HepG2 (cell line): ENCODE data around the gene CALR. TPM values are rescaled to one million over a fixed set of nuclear protein-coding genes. Genes with fewer than 3 reads are reported as not detected.

Source experiments
- ADNP ChIP-seq: sonication (generic); formaldehyde crosslinking; IDR thresholded peaks from 2 replicates; pipeline ENCODE4 v1.4.0; 2020; ENCODE audit warnings: missing genetic modification reagents
- BORCS8-MEF2B ChIP-seq: sonication (generic); formaldehyde crosslinking; IDR thresholded peaks from 2 replicates; pipeline ENCODE4 v1.8.0; 2022; ENCODE audit warnings: mild to moderate bottlenecking, missing genetic modification reagents
- DNMT3B ChIP-seq: conservative IDR thresholded peaks from 2 replicates; pipeline ENCODE4 v1.6.1; 2016; ENCODE audit warnings: missing biosample characterization, control low read depth
- DRAP1 ChIP-seq: IDR thresholded peaks from 2 replicates; pipeline ENCODE4 v1.6.1; 2016; ENCODE audit warnings: missing genetic modification reagents, missing compliant biosample characterization
- GATAD1 ChIP-seq: IDR thresholded peaks from 2 replicates; pipeline ENCODE4 v1.6.1; 2016; ENCODE audit warnings: missing genetic modification reagents, missing compliant biosample characterization
- MAFK ChIP-seq, 2 experiments: IDR thresholded peaks in 1 of 2; conservative IDR thresholded peaks in 1 of 2; 2 replicates each; pipeline ENCODE4 v1.6.1; 2011; ENCODE audit warnings: improper control_type of control experiment in 2 of 2, low read length in 2 of 2
- MED13 ChIP-seq: sonication (generic); formaldehyde crosslinking; IDR thresholded peaks from 2 replicates; pipeline ENCODE4 v1.5.0; 2020; ENCODE audit warnings: missing genetic modification reagents
- MLXIP ChIP-seq: sonication (generic); formaldehyde crosslinking; IDR thresholded peaks from 2 replicates; pipeline ENCODE4 v1.9.0; 2021; ENCODE audit warnings: missing genetic modification reagents, borderline replicate concordance
- NFE2L2 ChIP-seq: fragments of 150-350 bp; IDR thresholded peaks from 2 replicates; pipeline ENCODE4 v1.6.1; 2014; ENCODE audit warnings: low read length
- NR1H2 ChIP-seq: sonication (generic); formaldehyde crosslinking; IDR thresholded peaks from 2 replicates; pipeline ENCODE4 v1.8.1; 2022; ENCODE audit warnings: low read depth, missing genetic modification reagents, borderline replicate concordance
- PBX3 ChIP-seq: sonication (generic); formaldehyde crosslinking; IDR thresholded peaks from 2 replicates; pipeline ENCODE4 v1.8.1; 2023; ENCODE audit warnings: missing genetic modification reagents, inconsistent platforms, borderline replicate concordance
- REXO4 ChIP-seq: sonication (generic); formaldehyde crosslinking; IDR thresholded peaks from 2 replicates; pipeline ENCODE4 v1.8.0; 2022; ENCODE audit warnings: missing genetic modification reagents, mild to moderate bottlenecking, borderline replicate concordance
- ZGPAT ChIP-seq: IDR thresholded peaks from 2 replicates; pipeline ENCODE4 v1.6.1; 2016; ENCODE audit warnings: mild to moderate bottlenecking
- ZNF124 ChIP-seq: sonication (generic); formaldehyde crosslinking; IDR thresholded peaks from 2 replicates; pipeline ENCODE4 v1.4.0; 2020; ENCODE audit warnings: missing genetic modification reagents
- ZNF180 ChIP-seq: sonication (generic); formaldehyde crosslinking; IDR thresholded peaks from 2 replicates; pipeline ENCODE4 v1.4.0; 2020; ENCODE audit warnings: low read depth, missing genetic modification reagents, borderline replicate concordance
- ZNF230 ChIP-seq: sonication (generic); formaldehyde crosslinking; IDR thresholded peaks from 2 replicates; pipeline ENCODE4 v1.4.0; 2020; ENCODE audit warnings: mild to moderate bottlenecking, missing genetic modification reagents
- ZNF329 ChIP-seq: sonication (generic); formaldehyde crosslinking; IDR thresholded peaks from 2 replicates; pipeline ENCODE4 v1.9.0; 2021; ENCODE audit warnings: low read depth, mild to moderate bottlenecking, missing genetic modification reagents
- ZNF34 ChIP-seq: sonication (generic); formaldehyde crosslinking; IDR thresholded peaks from 2 replicates; pipeline ENCODE4 v1.4.0; 2020; ENCODE audit warnings: mild to moderate bottlenecking, missing genetic modification reagents, borderline replicate concordance
- ZNF513 ChIP-seq: sonication (generic); formaldehyde crosslinking; conservative IDR thresholded peaks from 2 replicates; pipeline ENCODE4 v1.5.0; 2020; ENCODE audit warnings: missing genetic modification reagents
- ZNF615 ChIP-seq: sonication (generic); formaldehyde crosslinking; IDR thresholded peaks from 2 replicates; pipeline ENCODE4 v1.5.0; 2020; ENCODE audit warnings: mild to moderate bottlenecking, missing genetic modification reagents, borderline replicate concordance
- ZNF709 ChIP-seq: sonication (generic); formaldehyde crosslinking; IDR thresholded peaks from 2 replicates; pipeline ENCODE4 v1.5.0; 2020; ENCODE audit warnings: mild to moderate bottlenecking, missing genetic modification reagents
- polyA plus RNA-seq, 8 experiments: library from polyadenylated mRNA; depleted of rRNA in 3 of 8; stranded (reverse) in 7 of 8; unstranded in 1 of 8; fragments of >200 nt; fragmentation: Illumina TruSeq in 4 of 8; extraction: Trizol in 4 of 8; gene quantifications; 2 replicates each; pipeline versions ENCODE4 v1.2.1 to v1.2.3, GENCODE V29; 2011 to 2016; ENCODE audit warnings: low read depth in 4 of 8, missing spikeins in 1 of 8, mixed read lengths in 1 of 8; ENCODE audit not compliant: insufficient read depth in 1 of 8
- total RNA-seq, 5 experiments: library from RNA; depleted of rRNA; stranded (reverse); fragments of >200 nt; fragmentation: Illumina TruSeq; extraction: Trizol; gene quantifications; 2 replicates each; pipeline ENCODE4 v1.2.3, GENCODE V29; 2016; ENCODE audit warnings: low read depth in 1 of 5

Gene CALR
- total and polyA plus RNA-seq, 2 of the 13 experiments (the other 11 are each of a cell fraction or from before 2014, with no cell fraction given): 898 to 934 TPM

- TF ChIP-seq ZNF513 (no peak), ZNF124 (CRISPR knock-in tag) (no peak), PBX3 (CRISPR knock-in tag) (no peak), BORCS8-MEF2B (CRISPR knock-in tag) (no peak), REXO4 (CRISPR knock-in tag) (no peak), MAFK (conservative IDR thresholded peaks at IDR 0.05 in 1 of 2, IDR thresholded peaks at IDR 0.05 in 1 of 2; ENCODE audit: low read length in 2 of 2) (no peak), GATAD1 (CRISPR knock-in tag) (peak; percentile 57; the same call in 1 of the 2 replicates), DRAP1 (no peak), NR1H2 (0 out of 2 replicates have a peak, but pooled peaks have one; percentile 29), ZNF180 (no peak), MLXIP (CRISPR knock-in tag) (no peak), ZNF34 (CRISPR knock-in tag) (0 out of 2 replicates have a peak, but pooled peaks have one; percentile 34), ZGPAT (CRISPR knock-in tag) (0 out of 2 replicates have a peak, but pooled peaks have one; percentile 28), ADNP (no peak), ZNF329 (CRISPR knock-in tag) (no peak), DNMT3B (CRISPR knock-in tag) (no peak), ZNF230 (CRISPR knock-in tag) (0 out of 2 replicates have a peak, but pooled peaks have one; percentile 15), MED13 (no peak), NFE2L2 (no peak), ZNF615 (no peak), ZNF709 (CRISPR knock-in tag) (no peak)
These were observed 46.8 kb downstream of the CALR start (continued) for GRCh38 chr19:12985049-12985776.
